Chondrocyte (in vitro differentiated cells): ENCODE data around the gene ATP8B4. TPM values are rescaled to one million over a fixed set of nuclear protein-coding genes. Genes with fewer than 3 reads are reported as not detected.
A peak's percentile ranks its signal among the peaks of the same experiment; 100 is the strongest.

Experiments used
- DNase-seq: peaks from one replicate; pipeline ENCODE4 v3.0.0; 2021; ENCODE audit warnings: mixed read lengths, low spot score
- H3K27ac Mint-ChIP-seq: one replicate; pipeline ENCODE4 v1.8.0; 2021; ENCODE audit warnings: mild to moderate bottlenecking, moderate library complexity, mixed read lengths; ENCODE audit not compliant: unreplicated experiment
- H3K27me3 Mint-ChIP-seq: 2 replicates; pipeline ENCODE4 v1.8.0; 2021; ENCODE audit warnings: low read depth, mixed read lengths
- H3K36me3 Mint-ChIP-seq: 2 replicates; pipeline ENCODE4 v1.8.0; 2021; ENCODE audit warnings: low read depth, mixed read lengths
- H3K4me1 Mint-ChIP-seq: 2 replicates; pipeline ENCODE4 v1.8.0; 2021; ENCODE audit warnings: low read depth, mild to moderate bottlenecking, mixed read lengths
- H3K4me3 Mint-ChIP-seq: one replicate; pipeline ENCODE4 v1.8.0; 2021; ENCODE audit warnings: mild to moderate bottlenecking, moderate library complexity, mixed read lengths; ENCODE audit not compliant: unreplicated experiment
- H3K9me3 Mint-ChIP-seq: 2 replicates; pipeline ENCODE4 v1.8.0; 2021; ENCODE audit warnings: low read depth, mixed read lengths
- CTCF ChIP-seq: fragments of 200-600 bp; sonication (generic); IDR thresholded peaks from 2 replicates; pipeline ENCODE4 v1.5.0; 2021; ENCODE audit warnings: antibody characterized with exemption, mild to moderate bottlenecking, moderate library complexity
- total RNA-seq: library from RNA; stranded (reverse); gene quantifications from 3 replicates; pipeline ENCODE4 v1.2.1, GENCODE V29; 2021

The ATP8B4 gene
- total RNA-seq, 1 donor from 2014 or later, result not detected

GRCh38 chr15:50140098-50140497 lies 21.1 kb upstream of the ATP8B4 start:
- Mint-ChIP-seq H3K27me3 (no peaks in the 10 kb centered on the region), H3K36me3 (no peaks in the 10 kb centered on the region), H3K27ac (no peak overlapping the region), H3K9me3 (no peaks in the 10 kb centered on the region), H3K4me1 (peaks cover 10% of the 10 kb centered on the region), H3K4me3 (no peak overlapping the region)
- no peak for TF ChIP-seq CTCF
- no peak for DNase-seq

- Mint-ChIP-seq H3K27me3 (no peaks in the 10 kb centered on the region), H3K27ac (no peak overlapping the region), H3K36me3 (no peaks in the 10 kb centered on the region), H3K9me3 (no peaks in the 10 kb centered on the region), H3K4me1 (peaks cover 13% of the 10 kb centered on the region), H3K4me3 (no peak overlapping the region)
- TF ChIP-seq CTCF, result peak; percentile 54
- no peak for DNase-seq
These were observed 19.4 kb upstream of the ATP8B4 start for GRCh38 chr15:50138391-50138790.

GRCh38 chr15:50137893-50138292 lies 18.9 kb upstream of the ATP8B4 start:
- Mint-ChIP-seq H3K27me3 (no peaks in the 10 kb centered on the region), H3K27ac (no peak overlapping the region), H3K4me3 (no peak overlapping the region), H3K4me1 (peaks cover 13% of the 10 kb centered on the region), H3K9me3 (no peaks in the 10 kb centered on the region), H3K36me3 (no peaks in the 10 kb centered on the region)
- TF ChIP-seq CTCF, result no peak
- DNase-seq, result no peak

GRCh38 chr15:50137330-50137761 lies 18.3 kb upstream of the ATP8B4 start:
- H3K4me1 Mint-ChIP-seq, result peaks cover 13% of the 10 kb centered on the region
- no peaks in the 10 kb centered on the region for H3K9me3 Mint-ChIP-seq
- no peak overlapping the region for H3K4me3 Mint-ChIP-seq
- DNase-seq, result no peak
- H3K27me3 Mint-ChIP-seq, result no peaks in the 10 kb centered on the region
- H3K27ac Mint-ChIP-seq, result no peak overlapping the region
- TF ChIP-seq CTCF, result no peak
- no peaks in the 10 kb centered on the region for H3K36me3 Mint-ChIP-seq

- DNase-seq, result no peak
- no peaks in the 10 kb centered on the region for H3K27me3 Mint-ChIP-seq
- H3K4me3 Mint-ChIP-seq, result no peak overlapping the region
- no peaks in the 10 kb centered on the region for H3K9me3 Mint-ChIP-seq
- H3K36me3 Mint-ChIP-seq, result no peaks in the 10 kb centered on the region
- H3K27ac Mint-ChIP-seq, result peak overlapping the region; percentile 39
- peaks cover 13% of the 10 kb centered on the region for H3K4me1 Mint-ChIP-seq
- no peak for TF ChIP-seq CTCF
These were observed 16.1 kb upstream of the ATP8B4 start for GRCh38 chr15:50135031-50135551.
